PFSK-1 (cell line): ENCODE data around the gene FICD.

Source experiments
- POLR2AphosphoS5 ChIP-seq: IDR thresholded peaks from 2 replicates; pipeline ENCODE4 v1.6.1; 2012; ENCODE audit warnings: low read depth, mild to moderate bottlenecking, control low read depth, low read length, moderate library complexity
- REST ChIP-seq, 2 experiments: IDR thresholded peaks; 2 replicates each; pipeline versions ENCODE4 v1.6.1 to v1.8.0; 2011 to 2012; ENCODE audit warnings: low read depth in 2 of 2, low read length in 2 of 2, control low read depth in 1 of 2, inconsistent platforms in 1 of 2, mild to moderate bottlenecking in 1 of 2, moderate library complexity in 1 of 2; ENCODE audit not compliant: insufficient read depth in 1 of 2
- TAF1 ChIP-seq: IDR thresholded peaks from 2 replicates; pipeline ENCODE4 v1.6.1; 2012; ENCODE audit warnings: low read length, control low read depth, borderline replicate concordance; ENCODE audit not compliant: insufficient read depth

- no peak for TF ChIP-seq REST (IDR thresholded peaks at IDR 0.05; ENCODE audit: insufficient read depth in 1 of 2, low read depth in 2 of 2, low read length in 2 of 2)
- TF ChIP-seq POLR2AphosphoS5: no peak
- TF ChIP-seq TAF1: no peak
These were observed 557 bp upstream of the FICD start for GRCh38 chr12:108514468-108514972.
